Fibroblast of skin of left biceps (primary cell): ENCODE measurements around the gene ATP5PB.

Experiments used
- DNase-seq, 2 experiments: peaks; one replicate each; pipeline ENCODE4 v3.0.0-alpha.2; 2013; ENCODE audit warnings: low read depth in 2 of 2

The ATP5PB gene

DNA sequence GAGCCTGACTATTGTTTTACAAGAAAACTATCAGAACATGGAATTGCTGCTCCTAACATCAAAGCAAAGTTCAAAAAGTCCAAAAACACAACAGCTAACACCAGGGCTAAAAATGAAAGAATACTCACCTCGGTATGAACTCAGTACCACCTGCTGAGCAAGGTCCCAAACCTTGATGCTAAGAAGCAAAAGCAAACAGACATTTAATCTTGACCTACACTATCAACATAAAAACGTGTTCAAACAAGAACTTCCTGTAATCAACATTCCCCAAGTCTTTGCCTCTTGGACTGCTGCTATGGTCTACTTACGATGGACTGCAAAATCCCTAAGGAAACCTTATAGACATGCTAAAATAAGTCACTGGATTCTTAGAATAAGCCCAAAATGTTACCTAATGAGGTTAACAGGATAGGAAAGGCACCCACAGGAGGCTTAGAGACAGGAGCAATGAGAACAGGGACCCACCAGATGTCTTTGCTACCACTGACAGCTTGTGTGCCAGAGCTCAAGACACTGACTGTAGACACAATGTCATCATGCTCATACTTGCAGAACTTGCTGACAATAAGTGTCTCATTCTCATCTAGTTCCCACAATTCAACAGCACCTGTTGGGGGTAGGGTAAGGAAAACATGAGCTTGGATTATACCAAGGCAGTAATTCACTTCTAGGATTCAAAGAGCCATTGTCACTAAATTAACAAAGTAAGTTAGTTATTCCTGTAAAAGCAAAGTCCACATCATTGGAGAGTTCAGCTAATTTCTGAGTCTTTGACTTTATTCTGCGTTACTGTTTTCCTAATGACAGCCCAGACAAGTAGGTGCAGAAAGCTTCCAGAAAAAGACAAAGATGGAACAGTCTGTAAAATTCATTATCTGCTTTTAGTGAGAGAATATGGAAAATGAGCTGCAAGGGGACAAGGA, 2.0 kb upstream of the ATP5PB start:
- no peak for DNase-seq

DNA sequence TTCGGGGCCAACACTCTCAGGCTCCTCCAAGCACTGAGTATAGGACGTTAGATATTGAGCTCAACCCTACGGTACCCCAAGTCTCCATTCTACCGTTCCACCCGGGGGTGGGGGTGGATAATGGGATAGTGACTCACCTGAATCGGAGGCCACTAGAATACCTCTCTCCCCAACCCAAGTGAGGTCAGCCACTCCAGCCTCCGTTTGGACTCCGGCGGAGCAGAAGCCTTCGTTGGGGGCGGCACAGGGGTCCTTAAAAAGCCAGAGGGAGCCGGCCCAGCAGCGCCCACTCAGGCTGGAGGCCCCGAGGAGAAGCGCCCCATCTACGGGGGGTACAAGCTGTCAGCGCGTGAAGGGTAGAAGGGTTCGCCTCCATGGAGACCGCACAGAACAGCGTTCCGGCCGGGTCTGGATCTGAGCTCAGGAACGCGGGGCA, 764 bp upstream of the ATP5PB start:
- DNase-seq, result no peak

DNA sequence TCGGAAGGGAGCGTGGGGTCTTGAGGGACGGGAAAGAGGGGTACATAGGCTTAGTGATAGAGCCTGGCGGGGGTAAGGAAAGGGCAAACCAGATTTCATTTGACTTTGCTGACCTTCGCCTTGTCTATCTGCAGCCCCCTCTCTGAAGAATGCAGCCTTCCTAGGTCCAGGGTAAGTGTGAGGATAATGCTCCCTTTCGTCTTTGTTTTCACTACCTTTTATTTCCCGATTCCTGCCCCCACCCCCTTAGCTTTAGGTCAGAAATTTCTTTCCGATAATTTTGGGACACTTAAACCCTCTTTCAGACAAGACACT, 396 bp downstream of the ATP5PB start:
- no peak for DNase-seq

DNA sequence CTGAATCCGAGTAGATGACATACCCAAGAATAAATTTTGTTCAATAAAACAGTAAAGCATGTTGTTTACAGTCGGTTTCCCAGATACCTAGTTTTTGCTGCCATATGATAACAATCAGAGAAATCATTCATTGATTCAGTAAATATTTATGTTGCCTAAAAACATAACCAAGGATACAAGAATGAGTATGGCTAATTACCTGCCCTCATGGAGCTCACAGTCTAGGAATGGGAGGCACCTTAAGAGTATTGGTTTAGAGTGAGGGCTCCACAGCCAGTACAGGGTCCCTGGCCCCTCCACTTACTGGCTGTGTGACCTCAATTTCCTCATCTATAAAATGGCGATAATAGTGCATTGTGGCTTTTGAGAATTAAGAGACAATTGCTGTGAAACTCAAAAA, 921 bp downstream of the ATP5PB start:
- DNase-seq, result no peak

DNA sequence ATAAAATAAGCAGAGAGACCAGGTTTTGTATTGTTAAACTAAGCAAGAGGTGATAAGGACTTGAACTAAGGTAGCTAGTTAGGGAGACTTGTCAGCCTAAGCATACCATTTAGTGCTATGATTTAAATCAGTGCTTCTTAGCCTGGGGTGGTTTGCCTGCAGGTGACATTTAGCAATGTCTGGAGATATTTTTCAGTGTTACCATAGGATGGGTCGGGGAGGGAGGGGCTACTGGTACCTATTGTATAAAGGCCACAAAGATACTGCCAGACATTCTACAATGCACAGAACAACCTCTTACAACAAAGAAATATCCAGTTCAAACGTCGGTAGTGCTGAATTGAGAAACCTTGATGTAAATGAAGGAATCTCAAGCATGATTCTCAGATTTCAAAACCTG, 3.3 kb downstream of the ATP5PB start:
- no peak for DNase-seq

DNA sequence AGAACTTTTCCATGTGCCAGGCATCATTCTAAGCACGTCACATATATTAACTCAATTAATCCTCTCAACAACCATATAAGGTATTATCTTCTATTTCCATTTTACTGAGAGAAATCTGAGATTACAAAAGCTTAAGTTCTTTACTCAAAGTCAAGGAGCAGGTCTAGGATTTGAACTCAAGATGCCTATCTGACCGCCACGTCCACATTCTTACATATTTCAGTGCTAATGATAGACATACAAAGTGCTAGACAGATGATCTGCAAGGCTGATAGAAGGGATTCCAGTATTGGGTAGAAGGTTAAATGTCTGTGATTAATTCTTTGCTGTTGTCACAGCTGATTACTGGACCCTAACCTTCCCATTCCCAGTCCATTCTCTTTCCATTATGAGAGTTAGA, 4.4 kb downstream of the ATP5PB start:
- no peak for DNase-seq

DNA sequence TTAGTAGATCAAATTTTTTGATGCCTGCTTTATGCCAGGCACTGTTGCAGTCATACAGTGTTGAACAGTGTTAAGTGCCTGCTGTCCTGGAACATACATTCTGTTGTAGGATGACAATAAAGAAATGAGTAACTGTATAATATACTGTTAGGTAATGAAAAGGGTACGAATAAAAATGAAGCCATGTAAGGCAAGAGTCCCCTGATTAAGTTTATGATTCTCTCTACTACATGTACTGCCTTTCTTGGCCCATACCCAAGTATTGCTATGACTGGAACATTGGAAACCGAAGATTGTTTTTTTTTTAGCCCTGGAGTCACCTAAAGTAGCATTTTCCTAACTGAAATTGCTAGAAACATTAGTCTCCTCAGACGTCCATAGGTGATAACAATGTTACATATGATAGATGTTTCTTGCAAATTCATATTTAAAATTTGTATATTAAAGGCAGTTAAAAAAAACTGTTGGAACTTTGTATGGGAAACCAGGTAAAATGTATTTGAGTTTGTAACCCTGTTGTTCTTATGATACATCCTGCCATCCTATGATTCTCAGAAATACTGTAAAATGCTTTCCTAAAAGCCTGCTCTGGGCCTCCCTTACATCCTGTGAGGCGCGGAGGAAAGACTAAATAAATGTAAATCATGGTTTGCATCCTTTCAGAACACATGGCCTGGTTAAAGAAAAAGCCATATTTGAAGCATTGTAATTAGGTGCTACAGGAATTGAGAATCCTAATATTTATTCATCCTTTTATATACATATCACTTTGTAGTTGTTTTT, 5.8 kb downstream of the ATP5PB start:
- DNase-seq, result no peak

DNA sequence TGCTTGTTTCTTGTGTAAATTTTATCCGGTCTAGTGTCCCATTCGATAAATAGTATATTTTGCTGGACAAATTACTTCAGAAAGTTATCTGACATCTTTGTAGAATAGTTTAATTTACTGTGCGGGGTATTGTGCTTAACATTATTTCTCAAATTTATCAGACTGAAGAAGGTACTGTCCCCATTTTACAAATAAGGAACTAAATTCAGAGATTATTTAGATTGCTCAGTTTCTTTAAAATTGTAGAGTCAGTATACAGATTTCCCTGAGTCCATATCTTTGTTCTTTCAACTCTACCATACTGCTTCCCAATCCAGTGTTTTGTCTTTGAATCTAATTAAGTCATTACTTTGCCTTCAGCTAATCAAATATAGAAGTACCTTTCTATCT, 6.4 kb downstream of the ATP5PB start:
- no peak for DNase-seq

DNA sequence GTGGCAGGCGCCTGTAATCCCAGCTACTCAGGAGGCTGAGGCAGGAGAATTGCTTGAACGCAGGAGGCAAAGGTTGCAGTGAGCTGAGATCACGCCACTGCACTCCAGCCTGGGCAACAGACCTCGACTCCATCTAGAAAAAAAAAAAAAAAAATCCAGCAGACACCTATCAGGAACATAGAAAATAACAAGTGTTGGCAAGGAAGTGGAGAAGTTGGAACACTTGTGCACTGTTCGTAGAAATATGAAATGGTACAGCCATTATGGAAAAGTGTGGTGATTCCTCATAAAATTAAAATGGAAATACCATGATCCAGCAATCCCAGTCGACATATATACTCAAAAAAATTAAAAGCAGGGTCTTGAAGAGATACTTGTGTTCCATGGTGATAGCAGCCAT, 12.5 kb downstream of the ATP5PB start:
- no peak for DNase-seq

DNA sequence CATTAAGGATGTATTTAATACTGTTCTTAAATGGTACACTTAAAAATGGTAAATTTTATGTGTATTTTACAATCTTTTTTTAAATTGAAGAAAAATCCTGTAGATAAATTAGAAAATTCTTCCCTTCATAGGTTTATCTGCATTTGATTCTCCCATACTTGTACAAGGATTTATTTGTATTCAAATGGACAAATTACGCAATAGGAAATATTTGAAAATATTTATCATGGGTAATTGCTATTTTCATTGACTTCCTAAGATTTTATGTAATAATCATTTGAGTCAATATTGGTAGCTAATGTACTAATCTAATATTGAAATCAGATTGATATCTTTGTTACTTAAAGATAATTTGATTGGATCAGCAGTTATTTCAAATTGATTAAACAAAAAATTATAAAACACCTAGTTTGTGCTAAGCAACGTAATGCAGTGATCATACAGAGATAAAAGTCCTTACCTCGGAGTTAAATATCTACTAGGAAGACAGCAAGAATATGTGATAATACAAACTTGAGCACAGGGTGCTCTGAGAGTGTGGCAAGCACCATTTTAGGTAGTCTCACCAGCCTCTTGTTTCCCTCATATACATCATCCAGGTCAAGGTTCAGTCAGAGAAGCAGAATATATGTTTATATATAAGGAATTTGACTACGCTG, 13.2 kb downstream of the ATP5PB start:
- DNase-seq, result no peak

DNA sequence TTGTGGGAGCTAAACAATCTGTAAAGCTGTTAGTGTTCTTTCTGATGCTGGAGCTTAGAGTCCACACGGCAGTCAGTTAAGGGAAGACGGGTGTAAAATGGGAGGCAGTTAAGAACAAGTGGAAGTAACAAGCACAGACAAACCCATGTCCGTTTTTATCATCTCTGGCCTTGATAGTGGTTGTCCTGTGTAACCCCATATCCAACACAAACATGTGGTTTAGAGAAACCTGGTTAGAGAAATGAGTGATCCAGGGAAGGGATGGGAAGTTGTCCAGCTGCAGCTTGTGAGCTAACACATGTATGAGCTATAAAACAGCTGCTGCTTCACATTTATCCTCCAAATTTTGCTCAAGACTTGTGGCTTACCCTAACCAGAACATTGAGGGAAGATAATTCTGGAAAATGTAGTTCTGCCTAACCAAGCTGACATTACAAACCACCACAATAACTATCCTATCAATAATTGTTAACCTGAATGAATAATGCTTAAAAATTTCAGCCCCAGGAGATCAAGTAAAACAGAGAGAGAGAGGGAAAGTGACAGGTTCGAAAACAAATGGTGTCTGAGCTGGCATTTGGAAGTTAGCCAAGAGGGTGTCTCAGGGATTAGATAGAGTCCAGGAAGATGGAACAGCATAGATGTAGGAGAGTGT, 13.9 kb downstream of the ATP5PB start:
- no peak for DNase-seq

DNA sequence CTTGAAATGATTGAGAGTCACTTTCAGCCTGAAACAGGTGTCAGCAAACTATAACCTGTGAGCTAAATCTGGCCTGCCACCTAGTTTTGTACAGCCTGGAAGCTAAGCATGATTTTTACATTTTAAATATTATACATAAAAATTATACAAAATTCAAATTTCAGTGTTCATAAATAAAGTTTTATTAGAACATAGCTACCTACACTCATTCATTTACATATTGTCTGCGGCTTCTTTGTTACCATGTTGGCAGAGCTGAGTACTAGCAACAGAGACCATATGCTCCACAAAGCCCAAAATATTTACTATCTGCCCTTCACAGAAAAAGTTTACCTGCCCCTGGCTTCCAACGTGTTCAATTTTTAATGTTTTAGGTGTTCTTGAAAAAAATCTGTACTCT, 16.5 kb downstream of the ATP5PB start:
- no peak for DNase-seq

DNA sequence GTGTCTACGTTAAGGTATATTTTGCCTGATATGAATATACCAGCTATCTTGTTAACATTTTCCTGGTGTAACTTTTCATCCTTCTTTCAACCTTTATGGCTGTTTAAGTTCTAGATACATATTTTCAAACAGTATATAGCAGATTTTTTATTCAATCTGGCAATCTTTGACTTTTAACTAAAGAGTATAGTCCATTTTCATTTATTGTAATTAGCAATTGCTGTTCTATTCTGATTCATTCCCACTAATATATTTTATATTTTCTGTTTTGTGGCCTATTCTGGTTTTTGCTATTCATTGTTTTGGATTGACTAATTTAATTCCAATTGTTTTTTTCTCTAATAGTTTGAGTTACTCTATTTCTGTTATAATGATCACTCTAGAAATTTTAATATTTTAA, 17.2 kb downstream of the ATP5PB start:
- DNase-seq, result no peak

DNA sequence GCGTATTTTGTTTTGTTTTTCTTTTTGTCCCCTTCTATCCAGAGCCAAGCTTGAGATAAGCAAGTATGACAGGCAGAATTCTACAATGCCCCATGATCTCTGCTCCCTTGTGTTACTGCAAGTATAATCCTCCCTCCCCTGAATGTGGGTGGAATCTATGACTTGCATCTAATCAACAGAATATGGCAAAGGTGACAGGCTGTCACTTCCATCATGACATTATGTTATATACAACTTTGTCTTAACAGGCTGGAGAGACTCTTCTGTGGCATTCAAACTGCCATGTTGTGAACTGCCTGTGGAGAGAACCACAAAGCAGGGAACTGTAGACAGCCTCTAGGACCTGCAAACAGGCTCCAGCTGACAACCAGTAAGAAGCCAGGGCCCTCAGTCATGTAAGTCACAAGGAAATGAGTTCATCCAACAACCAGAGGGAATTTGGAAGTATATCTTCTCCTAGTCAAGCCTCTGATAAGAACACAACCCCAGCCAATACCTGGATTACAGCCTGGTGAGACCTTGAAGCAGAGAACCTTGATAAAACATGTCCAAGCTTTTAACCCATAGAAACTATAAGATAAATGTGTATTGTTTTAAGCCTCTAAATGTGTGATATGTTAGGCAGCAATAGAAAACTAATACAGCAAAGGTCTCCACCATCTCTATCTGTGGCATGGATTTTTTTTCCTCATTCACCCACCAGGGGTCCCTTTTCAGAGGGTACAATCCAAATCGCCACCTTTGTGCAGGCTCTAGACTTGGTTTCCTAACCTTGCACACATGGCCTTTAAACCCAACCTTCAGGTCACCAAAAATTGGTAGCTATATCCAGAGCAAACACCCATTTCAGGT, 18.8 kb downstream of the ATP5PB start:
- no peak for DNase-seq

DNA sequence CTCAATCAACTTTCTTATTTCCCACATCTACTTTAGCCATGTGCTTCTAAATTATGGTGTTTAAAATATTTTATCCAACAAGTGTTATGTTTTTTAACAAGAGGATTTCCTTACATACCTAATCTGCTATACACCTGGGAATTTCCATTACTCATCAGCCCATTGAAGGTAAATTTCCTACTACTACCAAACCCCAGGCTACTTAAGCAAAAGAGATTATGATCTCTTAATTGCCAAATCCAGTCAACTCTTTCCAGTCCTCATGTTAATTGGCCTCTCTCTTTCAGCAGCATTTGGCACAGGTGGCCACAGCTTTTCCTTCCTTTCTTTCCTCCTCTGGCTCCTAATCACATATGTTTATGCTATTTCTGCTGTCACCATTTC, 19.4 kb downstream of the ATP5PB start:
- no peak for DNase-seq

DNA sequence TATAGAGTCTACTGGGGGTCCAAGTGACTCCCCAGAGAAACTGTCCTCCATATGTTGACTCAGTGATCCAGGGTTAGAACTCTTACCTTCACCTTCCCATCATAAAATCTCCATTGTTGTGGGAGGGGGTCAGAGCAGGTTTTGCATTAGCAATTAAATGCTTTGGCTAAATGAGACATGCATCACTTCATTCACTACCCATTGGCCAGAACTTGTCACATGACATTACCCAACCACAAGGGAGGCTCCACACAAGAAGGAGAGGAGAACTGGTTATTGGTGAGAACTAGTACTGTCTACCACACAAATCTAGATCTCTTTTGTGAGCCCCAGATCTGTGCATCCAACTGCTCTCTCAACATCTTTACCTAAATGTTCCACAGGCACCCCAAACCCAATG, 20.3 kb downstream of the ATP5PB start:
- no peak for DNase-seq

DNA sequence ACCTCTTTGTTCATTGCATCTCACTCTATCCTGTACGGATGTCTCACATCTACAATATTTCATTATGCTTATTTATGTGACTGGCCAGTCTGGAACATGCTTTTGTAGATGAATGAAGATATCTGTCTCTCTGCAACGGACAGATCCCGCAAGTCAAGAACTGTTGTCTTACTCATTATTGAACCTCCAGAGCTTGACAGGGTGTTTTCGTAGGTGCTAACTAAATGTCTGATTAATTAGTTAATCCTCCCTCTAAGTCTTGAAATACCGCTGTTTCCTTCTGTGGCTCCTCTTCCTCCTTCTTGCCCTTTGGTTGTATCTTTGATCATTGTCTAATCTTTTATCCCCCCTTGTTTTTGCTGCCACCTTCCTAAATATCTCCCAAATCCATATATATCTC, 21.3 kb downstream of the ATP5PB start:
- no peak for DNase-seq

DNA sequence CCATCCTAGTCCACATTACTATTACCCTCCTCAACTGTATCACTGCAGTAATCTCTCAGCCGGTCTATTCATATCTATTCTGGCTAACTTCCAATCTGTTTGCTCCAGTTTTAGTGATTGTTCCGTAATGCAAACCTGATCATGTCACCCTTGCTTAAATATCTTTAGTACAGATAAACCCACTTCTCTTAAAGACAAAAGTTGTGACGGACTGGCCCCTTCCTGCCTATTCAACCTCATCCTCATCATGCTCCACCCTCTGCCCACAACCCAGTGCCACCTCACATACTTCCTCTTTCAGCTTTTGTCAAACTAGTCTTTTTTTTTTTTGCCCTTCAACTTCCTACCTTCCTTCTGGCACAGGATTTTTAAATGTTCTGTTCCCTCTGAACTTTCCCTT, 21.7 kb downstream of the ATP5PB start:
- DNase-seq, result no peak

DNA sequence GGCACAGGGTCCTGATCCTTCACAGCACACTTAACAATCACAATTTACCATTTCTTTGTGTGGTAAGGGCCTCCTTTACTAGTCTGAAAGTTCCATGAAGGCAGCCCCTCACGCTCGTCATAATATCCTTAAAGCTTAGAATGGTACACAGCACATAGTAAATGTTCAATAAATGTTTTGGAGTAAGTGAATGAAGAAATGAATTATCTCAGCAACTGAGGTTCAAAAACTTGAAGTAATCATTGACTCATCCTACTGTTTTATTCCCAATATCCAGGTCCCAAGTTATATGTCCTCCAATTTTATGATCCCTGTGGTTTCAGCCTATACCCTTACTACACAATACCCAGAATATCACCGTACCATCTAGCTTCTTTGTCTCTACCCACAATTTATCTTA, 22.3 kb downstream of the ATP5PB start:
- DNase-seq, result no peak

DNA sequence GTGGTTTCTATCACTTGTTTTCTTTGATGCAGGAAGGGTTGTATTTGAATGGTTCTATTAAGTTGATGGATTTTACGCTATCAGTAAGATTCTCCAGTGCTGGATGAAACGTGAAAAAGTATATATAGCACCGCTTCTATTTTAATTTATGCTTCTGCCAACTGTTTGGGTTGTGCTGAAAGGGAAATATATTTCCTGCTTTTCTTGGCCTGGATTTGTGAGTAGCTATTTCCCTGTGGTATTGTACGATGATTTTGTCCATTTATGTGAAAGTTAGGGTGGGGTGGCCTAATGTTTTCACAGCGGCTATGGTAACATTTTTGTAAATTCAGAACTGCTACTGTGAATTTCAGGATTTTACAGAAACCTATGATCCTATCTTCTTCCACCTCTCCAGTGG, 24.8 kb downstream of the ATP5PB start:
- DNase-seq, result no peak

DNA sequence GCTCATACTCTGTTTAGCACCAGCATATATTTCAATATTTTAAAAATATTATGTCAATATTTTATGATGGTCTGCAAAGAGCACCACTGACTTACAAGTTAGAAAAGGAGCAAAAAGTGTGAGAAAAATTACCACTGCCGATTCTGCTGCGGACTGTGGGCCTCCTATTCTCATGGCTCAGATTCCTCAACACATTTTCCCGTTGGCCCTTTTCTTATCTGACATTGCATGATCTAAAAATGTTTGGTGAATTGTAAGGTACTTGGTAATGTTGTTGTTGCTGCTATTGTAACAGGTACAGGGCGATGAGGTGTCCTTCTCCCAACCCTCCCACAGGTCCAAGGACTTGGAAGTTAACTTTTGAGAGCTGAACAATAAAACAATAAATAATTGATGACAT, 25.3 kb downstream of the ATP5PB start:
- DNase-seq, result no peak
